Activated naive CD4-positive, alpha-beta T cell (primary cell): Measurements from ENCODE around the gene FAM50B.
A peak's percentile ranks its signal among the peaks of the same experiment; 100 is the strongest.

Experiments used
- DNase-seq, 4 experiments: peaks; one replicate each; lab custom pipeline; 2025; lab: John Stamatoyannopoulos, UW

Gene FAM50B, protein sequence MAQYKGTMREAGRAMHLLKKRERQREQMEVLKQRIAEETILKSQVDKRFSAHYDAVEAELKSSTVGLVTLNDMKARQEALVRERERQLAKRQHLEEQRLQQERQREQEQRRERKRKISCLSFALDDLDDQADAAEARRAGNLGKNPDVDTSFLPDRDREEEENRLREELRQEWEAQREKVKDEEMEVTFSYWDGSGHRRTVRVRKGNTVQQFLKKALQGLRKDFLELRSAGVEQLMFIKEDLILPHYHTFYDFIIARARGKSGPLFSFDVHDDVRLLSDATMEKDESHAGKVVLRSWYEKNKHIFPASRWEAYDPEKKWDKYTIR

GRCh38 chr6:3848925-3849605 lies at the start of gene FAM50B:
Gene FAM50B (plus strand): TSS chr6:3849373. CDS start chr6:3849812, 439 bp downstream.
- DNase-seq, result peak; percentile 87 to 94 (median 92)

GRCh38 chr6:3799719-3800118 lies 49.5 kb upstream of the FAM50B start:
- no peak for DNase-seq

DNA sequence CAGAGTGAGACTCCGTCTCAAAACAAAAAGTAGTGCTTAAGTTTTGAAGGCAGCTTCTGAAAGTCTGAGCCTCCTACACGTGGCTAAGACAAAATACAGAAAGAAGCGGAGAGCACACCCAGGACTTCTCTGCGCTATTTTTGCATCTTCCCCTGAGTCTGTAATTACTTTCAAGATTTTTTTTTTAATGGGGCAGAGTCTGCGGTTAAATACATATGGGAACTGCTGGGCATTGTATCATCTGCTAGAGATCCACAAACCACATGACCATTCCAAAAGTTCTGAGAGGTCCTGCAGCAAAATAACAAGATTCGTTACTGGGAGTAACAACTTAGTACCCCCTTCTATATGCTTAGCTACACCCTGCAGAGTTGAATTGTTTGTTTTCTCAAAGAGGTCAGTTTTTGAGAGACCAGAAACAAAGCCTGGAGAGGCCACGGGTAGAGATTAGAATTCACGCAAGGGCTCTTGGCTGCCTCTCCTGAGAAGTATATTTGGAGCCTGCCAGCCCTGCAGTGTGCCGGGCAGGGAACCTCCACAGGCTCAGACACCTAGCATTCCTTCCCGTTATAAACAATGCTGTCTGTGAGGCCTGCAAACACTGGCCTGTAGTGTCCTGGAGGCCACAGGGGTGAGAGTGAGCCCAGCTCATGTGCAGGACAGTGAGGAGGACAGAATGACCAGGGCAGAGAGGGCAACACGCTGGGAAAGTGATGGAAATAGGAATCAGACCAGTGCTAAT lies 48.2 kb upstream of the FAM50B start:
- DNase-seq, result no peak

DNA sequence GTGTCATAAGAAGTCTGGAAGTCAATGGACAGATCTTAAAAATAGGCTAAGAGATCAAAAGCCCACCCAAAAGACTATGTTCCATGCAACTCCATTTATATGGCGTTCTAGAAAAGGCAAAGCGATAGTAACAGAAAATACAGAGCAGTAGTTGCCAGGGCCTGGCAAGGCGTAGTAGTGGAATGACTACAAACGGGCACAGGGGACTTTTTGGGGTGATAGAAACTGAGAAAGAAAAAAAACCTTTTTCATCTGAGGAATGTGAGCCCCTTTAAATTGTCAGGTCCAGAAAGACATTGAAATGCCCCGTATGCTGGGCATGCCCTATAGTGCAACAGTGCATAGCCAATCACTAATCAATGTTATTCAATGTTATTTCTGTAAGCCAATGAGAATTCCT lies 47.2 kb upstream of the FAM50B start:
- DNase-seq, result no peak

GRCh38 chr6:3803627-3804468 lies 45.3 kb upstream of the FAM50B start:
- no peak for DNase-seq

DNA sequence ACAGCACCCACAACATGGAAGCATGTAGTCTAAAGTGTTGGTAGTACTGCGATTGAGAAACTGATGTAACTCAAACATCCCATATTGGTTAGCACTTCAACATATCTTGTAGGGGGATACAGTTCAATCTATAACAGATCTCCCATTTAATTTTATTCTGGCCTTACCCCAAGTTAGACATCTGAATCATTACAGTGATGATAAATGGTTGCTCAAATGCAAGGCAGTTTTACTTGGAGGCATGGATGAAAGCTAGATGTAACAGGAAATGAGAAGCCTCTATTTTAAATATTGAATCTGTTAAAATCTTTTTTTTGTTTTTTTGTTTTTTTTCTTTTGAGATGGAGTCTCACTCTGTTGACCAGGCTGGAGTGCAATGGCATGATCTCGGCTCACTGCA lies 44.2 kb upstream of the FAM50B start:
- no peak for DNase-seq

- no peak for DNase-seq
Observed at GRCh38 chr6:3805448-3806123, 43.6 kb upstream of the FAM50B start.

DNA sequence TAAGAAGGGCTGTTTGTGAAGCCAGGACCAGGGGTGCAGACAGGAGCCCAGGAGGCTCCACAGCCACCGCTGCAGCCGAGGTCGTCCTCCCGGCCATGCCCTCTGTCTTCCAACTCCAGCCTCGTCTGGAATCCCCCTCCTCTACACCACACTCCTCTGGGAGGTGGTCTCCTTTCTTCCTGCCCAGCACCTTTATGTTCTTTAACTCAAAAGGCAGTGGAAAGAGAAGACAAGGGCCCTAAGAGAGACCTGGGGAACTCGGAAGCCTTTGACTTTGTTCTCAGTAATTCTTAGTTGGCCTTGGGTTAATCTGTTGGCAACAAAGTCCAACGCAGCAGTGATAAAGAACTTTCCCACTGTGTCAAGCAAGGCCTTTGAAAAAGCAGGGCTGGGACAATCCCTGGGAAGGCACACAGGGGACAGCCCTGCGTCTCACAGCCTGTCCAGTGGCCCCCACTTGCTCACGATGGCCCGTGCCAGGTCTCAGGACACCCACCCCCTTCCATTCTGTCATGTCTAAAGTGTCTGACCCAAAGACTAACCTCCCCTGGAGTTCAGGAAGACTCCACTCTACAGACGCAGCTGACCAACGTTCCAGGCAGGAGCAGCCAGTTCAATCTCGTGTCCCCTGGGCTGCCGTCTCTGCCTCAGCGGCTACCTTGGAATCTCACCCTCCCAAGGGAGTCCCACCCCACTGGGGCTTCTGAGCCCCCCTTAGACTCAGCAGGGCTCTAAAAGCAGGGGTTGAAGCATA lies 42.8 kb upstream of the FAM50B start:
- no peak for DNase-seq

DNA sequence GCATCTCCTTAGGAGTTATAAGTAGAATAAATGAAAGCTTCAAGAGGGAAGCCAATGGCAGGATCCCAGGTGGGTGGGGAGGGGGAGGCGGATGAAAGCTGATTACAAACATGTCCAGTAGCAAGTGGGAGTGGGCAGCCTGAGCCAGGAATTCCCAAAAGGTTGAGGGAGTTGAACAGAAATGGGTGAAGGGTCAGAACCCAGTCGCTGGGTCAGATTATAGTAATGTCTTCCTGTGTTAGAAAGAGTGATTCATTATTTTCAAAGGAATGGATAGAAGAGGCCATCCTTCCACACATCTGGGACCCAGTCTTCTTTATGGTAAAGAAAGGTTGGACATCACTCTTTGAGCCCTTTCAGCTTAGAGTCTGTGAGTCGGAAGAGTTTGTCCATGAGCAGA lies 41.0 kb upstream of the FAM50B start:
- DNase-seq, result no peak

DNA sequence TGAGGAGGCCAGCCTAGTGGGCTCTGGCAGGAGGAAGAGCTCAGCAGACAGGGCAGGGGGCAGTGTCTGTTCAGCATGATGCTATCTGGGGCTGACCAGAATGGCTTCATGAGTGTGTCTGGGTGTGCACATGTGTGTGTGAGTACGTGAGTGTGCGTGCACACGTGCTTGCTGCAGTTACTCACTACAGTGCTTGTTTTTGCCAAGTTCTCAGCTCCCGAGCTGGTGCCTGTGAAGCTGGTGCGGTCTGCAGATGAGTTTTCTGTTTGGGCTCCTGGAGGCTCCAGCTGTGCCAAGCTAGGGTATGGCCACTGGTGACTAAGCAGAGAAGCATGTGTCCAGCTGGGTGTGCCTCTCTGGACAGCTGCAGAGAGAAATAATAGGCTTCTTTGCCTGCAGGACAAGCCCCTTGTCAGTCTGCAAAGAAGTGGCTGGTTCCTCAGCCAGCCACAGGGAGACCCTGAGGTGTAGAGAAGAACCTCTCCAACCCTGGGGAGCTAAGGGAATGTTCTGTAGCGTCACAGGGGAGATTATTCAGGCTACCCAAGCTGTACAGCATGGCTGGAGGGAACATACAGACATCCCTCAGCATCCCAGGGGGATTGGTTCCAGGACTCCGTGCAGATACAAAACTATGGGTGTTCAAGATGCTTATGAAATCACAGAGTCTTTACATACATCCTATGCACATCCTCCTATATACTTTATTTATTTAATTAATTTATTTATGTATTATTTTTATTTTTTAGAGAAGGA lies 40.2 kb upstream of the FAM50B start:
- DNase-seq, result no peak

DNA sequence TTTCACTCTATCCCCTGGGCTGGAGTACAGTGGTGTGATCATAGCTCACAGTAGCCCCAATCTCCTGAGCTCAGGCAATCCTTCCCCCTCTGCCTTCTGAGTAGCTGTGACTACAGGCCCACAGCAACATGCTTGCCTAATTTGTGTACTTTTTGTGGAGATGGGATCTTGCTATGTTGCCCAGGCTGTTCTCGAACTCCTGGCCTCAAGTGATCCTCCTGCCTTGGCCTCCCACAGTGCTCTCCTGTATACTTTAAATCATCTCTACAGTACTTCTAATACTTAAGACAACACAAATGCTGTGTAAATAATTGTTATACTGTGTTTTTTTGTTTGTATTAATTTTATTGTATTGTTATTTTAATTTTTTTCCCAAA lies 39.7 kb upstream of the FAM50B start:
- DNase-seq, result no peak

GRCh38 chr6:3809982-3810381 lies 39.2 kb upstream of the FAM50B start:
- no peak for DNase-seq

- no peak for DNase-seq
Observed at GRCh38 chr6:3811191-3811590, 38.0 kb upstream of the FAM50B start.

- DNase-seq, result no peak
Observed at GRCh38 chr6:3812596-3812995, 36.6 kb upstream of the FAM50B start.

- no peak for DNase-seq
Observed at GRCh38 chr6:3813150-3813780, 35.9 kb upstream of the FAM50B start.

GRCh38 chr6:3813918-3814317 lies 35.3 kb upstream of the FAM50B start:
- no peak for DNase-seq

DNA sequence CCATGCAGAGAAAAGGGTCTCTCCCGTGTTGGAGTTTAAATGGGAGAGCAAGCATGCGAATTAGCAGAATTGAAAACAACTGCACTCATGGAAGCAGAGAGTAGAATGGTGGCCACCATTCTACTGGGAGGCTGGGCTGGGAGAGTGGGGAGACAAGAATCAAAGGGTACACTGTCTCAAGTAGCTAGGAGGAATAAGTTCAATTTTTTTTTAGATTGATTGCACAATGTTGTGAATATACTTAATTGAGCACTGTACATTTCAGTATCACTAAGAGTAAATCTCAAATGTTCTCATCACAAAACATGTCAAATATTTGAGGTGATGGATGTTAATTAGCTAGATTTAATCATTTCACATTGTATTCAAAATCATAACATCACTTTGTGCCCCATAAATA lies 34.6 kb upstream of the FAM50B start:
- no peak for DNase-seq

GRCh38 chr6:3816251-3816650 lies 32.9 kb upstream of the FAM50B start:
- DNase-seq, result no peak
